ENCODE results near the gene GRK7. TPM values are rescaled to one million over a fixed set of nuclear protein-coding genes. Genes with fewer than 3 reads are reported as not detected.
A peak's percentile ranks its signal among the peaks of the same experiment; 100 is the strongest.

GRK7 gene
- total and polyA plus RNA-seq, 2 of the 13 experiments (the other 11 are each of a cell fraction or from before 2014, with no cell fraction given), result not detected

- TF ChIP-seq PRDM15 (CRISPR knock-in tag; IDR thresholded peaks at IDR 0.05), result no peak
- no peak for TF ChIP-seq ZNF710 (CRISPR knock-in tag; IDR thresholded peaks at IDR 0.05; ENCODE audit: borderline replicate concordance)
- TF ChIP-seq GABPB1 (CRISPR knock-in tag; IDR thresholded peaks at IDR 0.05), result no peak
- no peak for TF ChIP-seq HIC2 (CRISPR knock-in tag; IDR thresholded peaks at IDR 0.05; ENCODE audit: low read depth)
- TF ChIP-seq AKNA (CRISPR knock-in tag; IDR thresholded peaks at IDR 0.05; ENCODE audit: borderline replicate concordance), result no peak
- no peak for TF ChIP-seq NONO (IDR thresholded peaks at IDR 0.05)
- TF ChIP-seq NONO (CRISPR knock-in tag; conservative IDR thresholded peaks at IDR 0.05), result no peak
- TF ChIP-seq ZBTB20 (CRISPR knock-in tag; IDR thresholded peaks at IDR 0.05; ENCODE audit: borderline replicate concordance, low read depth), result no peak
- TF ChIP-seq ZNF383 (CRISPR knock-in tag; IDR thresholded peaks at IDR 0.05; ENCODE audit: borderline replicate concordance), result no peak
- no peak for TF ChIP-seq TCF7L2 (IDR thresholded peaks at IDR 0.05; ENCODE audit: low read depth, low read length)
- TF ChIP-seq TBP (CRISPR knock-in tag; IDR thresholded peaks at IDR 0.05), result no peak
- no peak for TF ChIP-seq PLRG1 (conservative IDR thresholded peaks at IDR 0.05)
- no peak for TF ChIP-seq SRSF9 (IDR thresholded peaks at IDR 0.05; ENCODE audit: borderline replicate concordance, insufficient read depth, low read depth, low read length, poor library complexity, severe bottlenecking)
- no peak for TF ChIP-seq ZBTB3 (CRISPR knock-in tag; IDR thresholded peaks at IDR 0.05; ENCODE audit: borderline replicate concordance, low read depth)
- TF ChIP-seq SYNCRIP (IDR thresholded peaks at IDR 0.05; ENCODE audit: insufficient read depth, low read depth, low read length), result no peak
- no peak for TF ChIP-seq ZNF496 (CRISPR knock-in tag; IDR thresholded peaks at IDR 0.05; ENCODE audit: insufficient replicate concordance)
- peak; percentile 66; the same call in 1 of the 2 replicates for TF ChIP-seq RCOR2 (CRISPR knock-in tag; IDR thresholded peaks at IDR 0.05)
Measured at GRCh38 chr3:141728355-141728892, 34.8 kb upstream of the GRK7 start (continued).
